Measurements from ENCODE around the gene SKIDA1. TPM values are rescaled to one million over a fixed set of nuclear protein-coding genes. Genes with fewer than 3 reads are reported as not detected.

SKIDA1 gene
- total RNA-seq, 1 experiment from 2014 or later: 9.3 TPM

DNA sequence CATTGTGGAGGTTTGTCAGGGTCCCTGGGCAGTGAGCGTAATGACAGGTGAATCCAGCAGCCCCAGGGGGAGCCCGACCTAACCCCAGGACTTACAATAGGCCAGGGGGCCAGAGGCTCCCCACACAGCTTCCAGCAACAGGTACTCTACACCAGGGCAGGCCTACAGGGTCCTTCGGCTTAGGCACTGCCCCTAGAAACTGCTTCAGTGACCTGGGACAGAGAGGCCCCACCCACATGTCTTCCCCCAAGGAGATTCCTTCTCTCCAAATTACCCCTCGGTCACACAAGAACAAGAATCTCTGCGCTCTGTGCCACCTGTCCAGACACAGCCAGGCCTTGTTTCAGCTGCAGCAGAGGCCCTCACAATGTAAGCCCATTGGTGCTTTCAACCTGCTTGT, 24.4 kb downstream of the SKIDA1 start:
- DNase-seq (ENCODE audit: low read depth, low spot score) (no peak), ATAC-seq (no peak)
- TF ChIP-seq, protein P1, sequence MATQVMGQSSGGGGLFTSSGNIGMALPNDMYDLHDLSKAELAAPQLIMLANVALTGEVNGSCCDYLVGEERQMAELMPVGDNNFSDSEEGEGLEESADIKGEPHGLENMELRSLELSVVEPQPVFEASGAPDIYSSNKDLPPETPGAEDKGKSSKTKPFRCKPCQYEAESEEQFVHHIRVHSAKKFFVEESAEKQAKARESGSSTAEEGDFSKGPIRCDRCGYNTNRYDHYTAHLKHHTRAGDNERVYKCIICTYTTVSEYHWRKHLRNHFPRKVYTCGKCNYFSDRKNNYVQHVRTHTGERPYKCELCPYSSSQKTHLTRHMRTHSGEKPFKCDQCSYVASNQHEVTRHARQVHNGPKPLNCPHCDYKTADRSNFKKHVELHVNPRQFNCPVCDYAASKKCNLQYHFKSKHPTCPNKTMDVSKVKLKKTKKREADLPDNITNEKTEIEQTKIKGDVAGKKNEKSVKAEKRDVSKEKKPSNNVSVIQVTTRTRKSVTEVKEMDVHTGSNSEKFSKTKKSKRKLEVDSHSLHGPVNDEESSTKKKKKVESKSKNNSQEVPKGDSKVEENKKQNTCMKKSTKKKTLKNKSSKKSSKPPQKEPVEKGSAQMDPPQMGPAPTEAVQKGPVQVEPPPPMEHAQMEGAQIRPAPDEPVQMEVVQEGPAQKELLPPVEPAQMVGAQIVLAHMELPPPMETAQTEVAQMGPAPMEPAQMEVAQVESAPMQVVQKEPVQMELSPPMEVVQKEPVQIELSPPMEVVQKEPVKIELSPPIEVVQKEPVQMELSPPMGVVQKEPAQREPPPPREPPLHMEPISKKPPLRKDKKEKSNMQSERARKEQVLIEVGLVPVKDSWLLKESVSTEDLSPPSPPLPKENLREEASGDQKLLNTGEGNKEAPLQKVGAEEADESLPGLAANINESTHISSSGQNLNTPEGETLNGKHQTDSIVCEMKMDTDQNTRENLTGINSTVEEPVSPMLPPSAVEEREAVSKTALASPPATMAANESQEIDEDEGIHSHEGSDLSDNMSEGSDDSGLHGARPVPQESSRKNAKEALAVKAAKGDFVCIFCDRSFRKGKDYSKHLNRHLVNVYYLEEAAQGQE (IDR thresholded peaks at IDR 0.05; ENCODE audit: insufficient read depth in 1 of 2, low read depth in 2 of 2, low read length in 1 of 2): no peak
- TF ChIP-seq SIN3A (IDR thresholded peaks at IDR 0.05; ENCODE audit: borderline replicate concordance, insufficient read depth, low read depth, low read length) (no peak), TCF7L2 (IDR thresholded peaks at IDR 0.05; ENCODE audit: low read depth, low read length) (no peak), POLR2AphosphoS5 (IDR thresholded peaks at IDR 0.05; ENCODE audit: low read depth, low read length) (no peak)
- TF ChIP-seq, protein P2, sequence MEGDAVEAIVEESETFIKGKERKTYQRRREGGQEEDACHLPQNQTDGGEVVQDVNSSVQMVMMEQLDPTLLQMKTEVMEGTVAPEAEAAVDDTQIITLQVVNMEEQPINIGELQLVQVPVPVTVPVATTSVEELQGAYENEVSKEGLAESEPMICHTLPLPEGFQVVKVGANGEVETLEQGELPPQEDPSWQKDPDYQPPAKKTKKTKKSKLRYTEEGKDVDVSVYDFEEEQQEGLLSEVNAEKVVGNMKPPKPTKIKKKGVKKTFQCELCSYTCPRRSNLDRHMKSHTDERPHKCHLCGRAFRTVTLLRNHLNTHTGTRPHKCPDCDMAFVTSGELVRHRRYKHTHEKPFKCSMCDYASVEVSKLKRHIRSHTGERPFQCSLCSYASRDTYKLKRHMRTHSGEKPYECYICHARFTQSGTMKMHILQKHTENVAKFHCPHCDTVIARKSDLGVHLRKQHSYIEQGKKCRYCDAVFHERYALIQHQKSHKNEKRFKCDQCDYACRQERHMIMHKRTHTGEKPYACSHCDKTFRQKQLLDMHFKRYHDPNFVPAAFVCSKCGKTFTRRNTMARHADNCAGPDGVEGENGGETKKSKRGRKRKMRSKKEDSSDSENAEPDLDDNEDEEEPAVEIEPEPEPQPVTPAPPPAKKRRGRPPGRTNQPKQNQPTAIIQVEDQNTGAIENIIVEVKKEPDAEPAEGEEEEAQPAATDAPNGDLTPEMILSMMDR (IDR thresholded peaks at IDR 0.05): no peak
- BruUV-seq (replicated peaks): no TSS peak
- in situ Hi-C loops (cut with HindIII; ENCODE audit: low pct_unique_long_range_greater_than_20kb, low sequenced_read_pairs) (no loop called here), intact Hi-C loops (cut with micrococcal nuclease; ENCODE audit: unreplicated experiment) (no loop called here)
- Histone ChIP-seq H3K36me3 (ENCODE audit: control insufficient read depth, insufficient read depth, low read length) (no peaks in the 10 kb centered on the region), H3K9me3 (ENCODE audit: control insufficient read depth, insufficient read depth, low read depth, low read length) (no peaks in the 10 kb centered on the region), H3K27me3 (ENCODE audit: control insufficient read depth, insufficient read depth, low read length) (no peaks in the 10 kb centered on the region), H3K4me1 (ENCODE audit: control insufficient read depth, insufficient read depth, low read length) (peaks cover 43% of the 10 kb centered on the region), H3K4me3 (ENCODE audit: low read depth in 2 of 2, low read length in 2 of 2) (no peak overlapping the region), H3K27ac (ENCODE audit: low read length) (peak overlapping the region; percentile 63)
- POLR2A ChIA-PET: no interaction called here
- CTCF ChIA-PET: no interaction called here

DNA sequence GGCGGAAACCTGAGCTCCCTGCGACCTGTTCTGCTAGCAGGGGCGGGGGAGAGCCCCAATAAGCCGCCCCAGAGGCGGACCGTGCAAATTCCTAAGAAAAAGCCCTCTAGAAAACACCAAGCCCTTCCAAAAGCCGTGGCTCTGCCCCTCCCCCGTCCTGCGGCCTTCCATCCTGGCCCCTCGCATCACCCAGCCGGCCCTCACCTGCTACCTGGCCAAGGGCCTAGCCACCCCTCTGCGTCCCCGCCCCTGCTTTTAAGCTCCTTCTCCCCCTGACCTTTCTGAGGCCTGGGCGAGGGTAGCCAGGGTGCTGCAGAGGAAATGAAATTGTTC, 24.9 kb downstream of the SKIDA1 start:
- peaks cover 39% of the 10 kb centered on the region for H3K4me1 ChIP-seq (ENCODE audit: control insufficient read depth, insufficient read depth, low read length)
- CTCF ChIA-PET: no interaction called here
- H3K4me3 ChIP-seq (ENCODE audit: low read depth in 2 of 2, low read length in 2 of 2): no peak overlapping the region
- no TSS peak for BruUV-seq (replicated peaks)
- ATAC-seq (no peak), DNase-seq (ENCODE audit: low read depth, low spot score) (no peak)
- intact Hi-C loops (cut with micrococcal nuclease; ENCODE audit: unreplicated experiment) (no loop called here), in situ Hi-C loops (cut with HindIII; ENCODE audit: low pct_unique_long_range_greater_than_20kb, low sequenced_read_pairs) (no loop called here)
- POLR2A ChIA-PET: no interaction called here
- H3K27me3 ChIP-seq (ENCODE audit: control insufficient read depth, insufficient read depth, low read length): no peaks in the 10 kb centered on the region
- H3K27ac ChIP-seq (ENCODE audit: low read length): peak overlapping the region; percentile 63; the same call in 1 of the 2 replicates
- H3K9me3 ChIP-seq (ENCODE audit: control insufficient read depth, insufficient read depth, low read depth, low read length): no peaks in the 10 kb centered on the region
- H3K36me3 ChIP-seq (ENCODE audit: control insufficient read depth, insufficient read depth, low read length): no peaks in the 10 kb centered on the region
- TF ChIP-seq, protein P2 (IDR thresholded peaks at IDR 0.05): no peak
- TF ChIP-seq TCF7L2 (IDR thresholded peaks at IDR 0.05; ENCODE audit: low read depth, low read length): no peak
- TF ChIP-seq POLR2AphosphoS5 (IDR thresholded peaks at IDR 0.05; ENCODE audit: low read depth, low read length): no peak
- TF ChIP-seq, protein P1 (IDR thresholded peaks at IDR 0.05; ENCODE audit: insufficient read depth in 1 of 2, low read depth in 2 of 2, low read length in 1 of 2): no peak
- no peak for TF ChIP-seq SIN3A (IDR thresholded peaks at IDR 0.05; ENCODE audit: borderline replicate concordance, insufficient read depth, low read depth, low read length)
